ENCODE results near the gene GUCY1A2. TPM values are rescaled to one million over a fixed set of nuclear protein-coding genes. Genes with fewer than 3 reads are reported as not detected.
"Not testable (repeated sequence)": the region's sequence is repeated elsewhere in the genome, so short reads cannot be mapped to it uniquely, and the experiment has no call there.

GUCY1A2 gene
- total RNA-seq, 2 donors from 2014 or later: 0.06 to 0.08 TPM

DNA sequence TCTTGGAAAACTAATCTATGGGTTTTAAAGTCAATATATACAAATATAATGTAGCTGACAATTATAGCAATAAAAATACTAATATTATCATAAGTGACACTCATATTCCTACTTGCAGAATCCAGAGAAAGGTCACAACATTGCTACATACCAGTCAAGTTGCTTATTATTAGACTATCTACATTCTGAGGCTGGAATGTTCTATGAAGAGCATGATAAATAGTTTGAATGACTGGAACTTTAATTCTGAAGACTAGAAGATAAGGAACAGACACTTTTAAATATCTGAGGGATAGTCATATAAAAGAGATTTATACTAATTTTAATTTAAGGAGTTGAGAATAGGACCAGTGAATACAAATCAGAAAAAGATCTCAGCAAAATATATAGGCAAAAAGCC lies 146.0 kb downstream of the GUCY1A2 start:
- Mint-ChIP-seq H3K4me1 (no peaks in the 10 kb centered on the region), H3K27me3 (no peaks in the 10 kb centered on the region), H3K36me3 (ENCODE audit: low read depth) (no peaks in the 10 kb centered on the region), H3K27ac (no peak overlapping the region), H3K9me3 (peaks cover 6% of the 10 kb centered on the region), H3K4me3 (no peak overlapping the region)
- no peak for ATAC-seq (replicated peaks)

DNA sequence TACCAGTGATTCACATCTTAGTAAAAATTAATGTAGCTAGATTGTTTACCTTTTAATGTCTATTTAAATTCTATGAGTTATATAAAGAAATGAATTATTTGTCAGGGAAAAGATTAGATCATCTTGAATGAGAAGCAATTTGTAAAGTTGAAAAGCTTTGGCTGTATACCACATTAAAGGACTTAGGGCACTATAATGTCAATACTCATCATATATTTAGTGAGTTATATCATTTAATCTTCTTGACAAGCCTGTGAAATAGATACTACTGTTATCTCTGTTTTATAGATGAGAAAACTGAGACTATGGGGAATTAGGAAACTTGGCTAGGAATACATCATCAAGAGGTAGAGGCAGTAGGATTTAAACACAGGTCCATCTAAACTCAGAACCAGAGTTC lies 160.1 kb downstream of the GUCY1A2 start:
- peaks cover 13% of the 10 kb centered on the region for H3K9me3 Mint-ChIP-seq
- no peaks in the 10 kb centered on the region for H3K27me3 Mint-ChIP-seq
- ATAC-seq (replicated peaks): no peak
- no peaks in the 10 kb centered on the region for H3K4me1 Mint-ChIP-seq
- no peak overlapping the region for H3K27ac Mint-ChIP-seq
- no peak overlapping the region for H3K4me3 Mint-ChIP-seq
- H3K36me3 Mint-ChIP-seq (ENCODE audit: low read depth): no peaks in the 10 kb centered on the region

DNA sequence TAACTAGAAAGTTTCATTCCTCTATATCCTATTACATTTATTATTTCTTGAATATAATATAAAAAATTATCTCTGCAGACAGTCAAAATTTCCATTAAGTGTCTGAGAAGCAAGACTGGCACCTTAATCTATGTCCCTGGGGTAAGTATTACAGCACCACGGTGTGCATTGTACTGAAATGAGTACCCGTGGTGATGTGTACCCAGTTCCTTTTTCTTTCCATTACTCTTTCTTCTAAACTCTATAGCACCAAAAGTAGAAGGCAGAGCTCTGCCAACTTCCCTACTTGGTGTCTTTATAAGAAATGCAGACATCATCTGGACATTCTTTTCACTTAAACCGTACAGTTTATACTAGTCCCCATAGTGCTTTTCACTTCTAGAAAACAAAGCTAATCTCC lies 161.7 kb downstream of the GUCY1A2 start:
- Mint-ChIP-seq H3K27me3 (no peaks in the 10 kb centered on the region), H3K36me3 (ENCODE audit: low read depth) (no peaks in the 10 kb centered on the region), H3K27ac (no peak overlapping the region), H3K9me3 (peaks cover 13% of the 10 kb centered on the region), H3K4me3 (no peak overlapping the region), H3K4me1 (no peaks in the 10 kb centered on the region)
- no peak for ATAC-seq (replicated peaks)

DNA sequence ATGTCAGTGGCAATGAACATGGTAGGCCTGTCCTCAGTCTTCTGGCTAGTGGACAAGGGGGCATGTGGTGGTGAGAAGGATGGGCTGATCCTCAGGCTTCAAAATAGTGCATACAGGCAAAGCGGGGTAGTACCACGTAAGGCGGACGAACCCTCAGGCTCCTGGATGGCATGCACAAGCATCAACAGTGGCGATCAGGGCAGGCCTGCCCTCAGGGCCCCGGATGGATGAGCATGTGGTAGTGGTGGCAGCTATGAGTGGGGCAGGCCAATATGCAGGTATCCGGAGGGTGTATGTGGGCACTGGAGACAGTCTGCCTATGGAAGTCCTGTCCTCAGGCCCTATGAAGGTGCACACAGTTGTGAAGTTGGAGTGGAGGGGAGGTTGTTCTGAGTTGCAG lies 163.8 kb downstream of the GUCY1A2 start:
- Mint-ChIP-seq H3K9me3 (peaks cover 15% of the 10 kb centered on the region), H3K27ac (no peak overlapping the region), H3K4me3 (no peak overlapping the region), H3K4me1 (no peaks in the 10 kb centered on the region), H3K36me3 (ENCODE audit: low read depth) (no peaks in the 10 kb centered on the region), H3K27me3 (no peaks in the 10 kb centered on the region)
- no peak for ATAC-seq (replicated peaks)

DNA sequence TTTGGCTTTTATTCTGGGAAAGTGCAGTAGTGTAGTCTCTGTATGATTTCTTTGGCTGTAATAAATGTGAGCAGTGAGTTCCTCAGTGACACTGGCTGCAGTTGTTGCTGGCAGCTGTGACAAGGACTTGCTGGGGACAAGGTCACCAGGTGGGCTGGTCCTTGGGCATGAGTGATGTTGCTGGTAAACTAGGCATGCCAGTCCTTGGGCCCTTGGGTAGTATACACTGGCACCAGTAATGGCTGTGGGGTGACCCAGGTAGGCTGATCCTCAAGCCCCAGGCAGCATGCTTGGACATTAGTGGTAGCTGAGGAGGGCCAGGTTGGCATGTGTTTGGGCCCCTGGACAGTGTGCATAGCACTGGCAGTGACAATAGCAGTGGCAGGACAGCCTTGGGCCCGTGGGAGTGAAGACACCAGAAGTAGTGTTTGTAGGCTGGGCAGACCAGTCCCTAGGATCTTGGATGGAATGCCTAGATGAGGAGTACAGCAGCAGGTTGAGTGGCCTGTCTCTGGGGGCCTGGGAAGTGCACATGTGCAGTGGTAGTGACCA lies 164.3 kb downstream of the GUCY1A2 start:
- Mint-ChIP-seq H3K9me3 (peaks cover 15% of the 10 kb centered on the region), H3K36me3 (ENCODE audit: low read depth) (no peaks in the 10 kb centered on the region), H3K4me3 (no peak overlapping the region), H3K27me3 (no peaks in the 10 kb centered on the region), H3K4me1 (no peaks in the 10 kb centered on the region), H3K27ac (no peak overlapping the region)
- ATAC-seq (replicated peaks): no peak

DNA sequence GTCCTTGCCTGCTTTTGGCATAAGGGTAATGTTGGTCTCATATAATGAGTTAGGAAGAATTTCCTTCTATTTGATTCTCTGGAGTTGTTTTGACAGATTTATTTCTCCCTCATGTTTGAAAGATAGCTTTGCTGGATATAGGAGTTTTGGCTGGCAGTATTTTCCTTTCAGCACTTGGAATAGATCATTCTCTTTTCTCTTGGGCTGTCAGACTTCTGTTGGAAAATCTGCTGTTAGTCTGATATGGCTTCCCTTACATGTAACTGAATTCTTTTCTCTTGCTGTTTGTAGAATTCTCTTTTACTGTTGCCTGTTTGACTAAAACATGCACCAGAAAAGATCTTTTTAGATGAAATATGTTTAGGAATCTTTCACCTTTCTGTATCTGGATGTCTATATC lies 165.5 kb downstream of the GUCY1A2 start:
- H3K4me3 Mint-ChIP-seq: no peak overlapping the region
- no peak overlapping the region for H3K27ac Mint-ChIP-seq

DNA sequence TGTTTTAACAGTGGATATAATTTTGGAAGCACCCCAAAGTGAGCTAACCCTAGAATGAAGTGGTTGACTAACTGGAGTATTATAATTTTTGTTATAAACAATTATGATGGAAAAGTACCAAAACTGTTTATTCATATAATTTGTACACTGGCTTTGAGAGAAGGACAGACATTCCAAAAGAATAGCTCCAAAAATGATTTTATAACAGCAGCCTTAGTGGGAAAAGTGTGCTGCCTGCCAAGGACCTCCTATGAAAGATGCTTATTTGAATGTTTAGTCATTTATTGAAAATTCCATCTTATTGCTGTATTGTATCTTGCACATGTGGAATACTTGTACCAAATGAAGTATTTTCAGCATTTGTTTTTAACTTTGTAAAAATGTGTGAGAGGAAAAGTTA lies 169.8 kb downstream of the GUCY1A2 start:
- no peaks in the 10 kb centered on the region for H3K36me3 Mint-ChIP-seq (ENCODE audit: low read depth)
- no peaks in the 10 kb centered on the region for H3K4me1 Mint-ChIP-seq
- no peaks in the 10 kb centered on the region for H3K27me3 Mint-ChIP-seq
- H3K4me3 Mint-ChIP-seq: no peak overlapping the region
- no peak overlapping the region for H3K27ac Mint-ChIP-seq
- H3K9me3 Mint-ChIP-seq: peaks cover 9% of the 10 kb centered on the region
- no peak for ATAC-seq (replicated peaks)

More for the DNA sequence above, 165.5 kb downstream of the GUCY1A2 start:
- Mint-ChIP-seq H3K36me3 (ENCODE audit: low read depth) (no peaks in the 10 kb centered on the region), H3K4me1 (no peaks in the 10 kb centered on the region), H3K9me3 (peaks cover 15% of the 10 kb centered on the region), H3K27me3 (no peaks in the 10 kb centered on the region)
- no peak for ATAC-seq (replicated peaks)

DNA sequence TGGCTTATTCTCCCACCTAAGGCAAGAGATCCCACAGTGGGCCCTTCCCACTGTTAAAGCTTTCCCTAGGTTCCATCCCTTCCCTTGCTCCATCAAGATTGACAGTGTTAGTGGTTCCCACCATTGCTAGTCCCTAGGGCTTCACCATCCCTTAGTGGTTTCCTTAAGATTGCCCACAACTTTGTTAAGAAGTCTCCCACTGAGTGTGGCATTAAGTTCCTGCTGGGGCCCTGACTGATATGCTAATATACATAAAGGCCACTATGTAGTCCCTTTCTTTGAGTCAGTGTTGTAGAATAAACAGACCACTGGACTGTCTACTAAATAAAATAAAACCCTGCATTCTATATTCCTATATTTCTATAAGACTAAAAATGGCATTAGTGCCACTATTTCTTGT lies 176.1 kb downstream of the GUCY1A2 start:
- H3K27ac Mint-ChIP-seq: no peak overlapping the region
- peaks cover 12% of the 10 kb centered on the region for H3K9me3 Mint-ChIP-seq
- H3K27me3 Mint-ChIP-seq: no peaks in the 10 kb centered on the region
- H3K4me1 Mint-ChIP-seq: no peaks in the 10 kb centered on the region
- no peak for ATAC-seq (replicated peaks)
- H3K4me3 Mint-ChIP-seq: no peak overlapping the region
- H3K36me3 Mint-ChIP-seq (ENCODE audit: low read depth): no peaks in the 10 kb centered on the region

DNA sequence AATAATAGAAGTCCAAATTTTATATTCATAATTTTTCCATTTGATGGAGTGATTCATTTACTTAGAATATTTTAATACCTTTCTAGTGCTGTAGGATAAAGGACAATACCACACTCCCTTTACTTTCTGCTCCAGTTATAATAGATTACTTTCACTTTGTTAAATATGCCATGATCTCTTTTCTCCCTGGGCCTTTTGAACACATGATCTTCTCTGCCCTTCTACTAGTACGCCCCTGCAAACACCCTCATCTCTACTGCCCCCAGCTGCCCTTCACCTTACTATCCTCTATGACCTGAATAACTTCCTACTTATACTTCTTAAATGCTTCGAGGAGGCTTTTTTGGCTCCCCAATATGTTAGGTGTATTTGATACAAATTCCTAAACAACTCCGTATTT lies 177.3 kb downstream of the GUCY1A2 start:
- H3K27me3 Mint-ChIP-seq: no peaks in the 10 kb centered on the region
- H3K4me1 Mint-ChIP-seq: no peaks in the 10 kb centered on the region
- H3K36me3 Mint-ChIP-seq (ENCODE audit: low read depth): no peaks in the 10 kb centered on the region
- peaks cover 16% of the 10 kb centered on the region for H3K9me3 Mint-ChIP-seq
- H3K4me3 Mint-ChIP-seq: no peak overlapping the region
- no peak overlapping the region for H3K27ac Mint-ChIP-seq
- no peak for ATAC-seq (replicated peaks)

DNA sequence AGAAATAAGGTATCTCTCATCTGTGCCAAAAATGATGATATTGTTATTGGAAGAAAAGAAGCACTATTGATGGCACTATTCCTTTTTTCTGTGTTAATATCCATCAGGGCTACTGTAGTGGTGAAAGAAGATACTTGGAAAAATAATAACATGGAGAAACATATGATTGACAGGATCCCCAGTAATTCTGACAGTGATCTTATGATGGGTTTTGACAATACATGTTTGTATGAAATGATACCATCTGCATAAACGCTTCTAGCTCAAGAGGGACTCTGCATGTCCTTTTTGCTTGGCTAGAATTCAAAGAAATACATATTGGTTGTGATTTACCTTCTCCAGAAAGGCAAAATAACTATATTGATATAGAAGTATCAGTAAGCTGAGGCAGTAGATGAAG lies 178.1 kb downstream of the GUCY1A2 start:
- Mint-ChIP-seq H3K27ac (no peak overlapping the region), H3K36me3 (ENCODE audit: low read depth) (no peaks in the 10 kb centered on the region), H3K27me3 (no peaks in the 10 kb centered on the region), H3K4me1 (no peaks in the 10 kb centered on the region), H3K9me3 (peaks cover 21% of the 10 kb centered on the region), H3K4me3 (no peak overlapping the region)
- ATAC-seq (replicated peaks): no peak

DNA sequence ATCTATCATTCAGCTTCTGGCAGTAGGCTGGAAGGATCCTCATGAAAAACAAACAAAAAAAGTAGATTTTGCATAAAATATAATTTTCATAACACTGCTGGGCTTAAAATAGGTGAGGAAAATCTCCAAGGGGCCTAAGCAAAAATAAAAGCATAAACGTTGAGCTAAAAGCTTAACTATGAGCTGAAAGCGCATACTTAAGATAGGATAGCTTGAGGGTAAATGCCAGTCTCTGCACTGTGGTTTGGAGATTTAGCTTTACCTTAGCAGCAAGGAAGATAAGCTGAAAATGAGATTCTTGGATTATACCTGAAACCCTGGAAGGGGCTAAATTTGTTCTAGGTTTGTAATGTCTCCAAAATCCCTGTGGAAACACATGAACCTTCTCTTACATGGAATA lies 183.7 kb downstream of the GUCY1A2 start:
- Mint-ChIP-seq H3K4me1 (no peaks in the 10 kb centered on the region), H3K27ac (no peak overlapping the region), H3K36me3 (ENCODE audit: low read depth) (no peaks in the 10 kb centered on the region), H3K27me3 (no peaks in the 10 kb centered on the region), H3K9me3 (peaks cover 22% of the 10 kb centered on the region), H3K4me3 (no peak overlapping the region)
- ATAC-seq (replicated peaks): no peak

DNA sequence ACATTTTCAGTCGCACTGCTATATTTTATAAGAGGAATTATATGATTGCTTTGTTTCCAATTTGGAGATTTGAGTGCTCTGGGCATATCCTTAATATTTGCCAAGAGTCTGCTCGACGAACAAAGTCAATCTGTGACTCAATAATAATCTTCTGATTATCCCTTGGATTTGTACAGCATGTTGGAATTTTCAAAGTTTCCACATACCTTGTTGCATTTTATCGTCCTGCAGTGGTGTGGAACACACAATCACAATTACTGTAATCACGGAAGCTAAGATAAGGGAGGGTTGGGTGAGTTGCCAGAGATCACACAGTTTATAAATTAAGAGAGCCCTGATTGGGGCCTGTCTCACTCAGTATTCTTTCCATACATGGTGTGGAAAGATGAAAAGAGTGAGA lies 189.3 kb downstream of the GUCY1A2 start:
- no peak for ATAC-seq (replicated peaks)
- H3K27me3 Mint-ChIP-seq: no peaks in the 10 kb centered on the region
- H3K36me3 Mint-ChIP-seq (ENCODE audit: low read depth): no peaks in the 10 kb centered on the region
- no peak overlapping the region for H3K27ac Mint-ChIP-seq
- H3K9me3 Mint-ChIP-seq: peaks cover 18% of the 10 kb centered on the region
- H3K4me3 Mint-ChIP-seq: no peak overlapping the region
- no peaks in the 10 kb centered on the region for H3K4me1 Mint-ChIP-seq

DNA sequence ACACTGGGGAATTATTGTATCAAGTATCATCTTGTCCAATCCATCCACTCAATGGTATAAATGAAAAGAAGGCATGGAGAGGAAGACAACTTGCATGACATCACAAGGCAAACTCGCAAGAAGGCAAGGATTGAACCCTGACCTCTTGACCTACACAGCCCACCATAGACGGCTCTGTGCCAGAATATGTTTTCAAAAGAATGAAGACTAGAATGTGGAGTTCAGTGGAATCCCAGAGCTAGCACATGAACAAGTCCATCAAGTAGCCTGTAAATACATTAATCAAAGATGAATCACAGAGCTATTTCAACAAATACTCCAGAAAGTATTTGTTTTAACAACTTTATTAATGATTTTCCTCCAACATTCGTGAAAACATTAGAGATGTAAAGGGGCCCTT lies 189.7 kb downstream of the GUCY1A2 start:
- H3K36me3 Mint-ChIP-seq (ENCODE audit: low read depth): no peaks in the 10 kb centered on the region
- no peak for ATAC-seq (replicated peaks)
- H3K27ac Mint-ChIP-seq: no peak overlapping the region
- H3K27me3 Mint-ChIP-seq: no peaks in the 10 kb centered on the region
- H3K9me3 Mint-ChIP-seq: peaks cover 18% of the 10 kb centered on the region
- no peaks in the 10 kb centered on the region for H3K4me1 Mint-ChIP-seq
- no peak overlapping the region for H3K4me3 Mint-ChIP-seq

DNA sequence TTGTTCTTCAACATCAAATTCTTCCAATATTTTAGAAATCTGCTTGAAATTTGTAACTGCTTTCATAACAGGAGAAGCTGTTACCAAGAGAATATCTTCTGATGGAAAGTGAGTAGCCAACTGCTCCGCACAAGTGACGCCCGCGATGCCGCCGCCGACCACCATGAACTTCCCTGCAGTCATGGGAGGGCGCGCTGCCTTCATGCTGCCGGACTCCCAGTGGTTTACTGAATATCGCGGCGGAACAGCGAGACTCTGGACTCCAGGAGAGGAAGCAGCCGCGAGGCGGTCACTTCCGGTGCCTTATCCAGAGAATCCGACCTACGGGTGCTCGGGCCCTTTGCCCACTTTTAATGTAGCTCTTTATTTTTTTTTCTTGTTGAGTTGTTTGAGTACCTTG lies 190.6 kb downstream of the GUCY1A2 start:
- ATAC-seq (replicated peaks): no peak
- no peaks in the 10 kb centered on the region for H3K36me3 Mint-ChIP-seq (ENCODE audit: low read depth)
- H3K4me3 Mint-ChIP-seq: no peak overlapping the region
- no peaks in the 10 kb centered on the region for H3K4me1 Mint-ChIP-seq
- H3K9me3 Mint-ChIP-seq: peaks cover 18% of the 10 kb centered on the region
- no peaks in the 10 kb centered on the region for H3K27me3 Mint-ChIP-seq
- H3K27ac Mint-ChIP-seq: no peak overlapping the region

DNA sequence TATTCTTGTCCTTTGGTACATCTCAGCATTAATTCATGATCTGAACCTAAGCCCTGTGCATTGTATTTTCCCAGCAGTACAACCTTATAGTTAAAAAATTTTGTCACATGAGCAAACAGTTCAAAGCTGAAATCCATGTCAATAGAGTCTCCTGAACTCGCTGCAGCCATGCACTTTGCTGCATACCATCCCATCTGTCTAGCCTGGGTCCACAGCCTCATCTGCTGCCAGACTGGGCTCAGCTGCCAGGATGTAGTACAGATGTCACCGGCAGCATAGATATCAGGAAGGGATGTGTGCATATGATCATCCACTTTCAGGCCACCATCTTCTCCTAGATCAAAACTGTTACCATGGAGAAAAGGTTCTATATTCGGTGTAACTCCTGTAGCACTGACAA lies 191.7 kb downstream of the GUCY1A2 start:
- H3K27me3 Mint-ChIP-seq; ATAC-seq (replicated peaks); H3K36me3 Mint-ChIP-seq (ENCODE audit: low read depth); H3K4me1 Mint-ChIP-seq; H3K4me3 Mint-ChIP-seq; H3K27ac Mint-ChIP-seq: not testable (repeated sequence)
- peaks cover 17% of the 10 kb centered on the region for H3K9me3 Mint-ChIP-seq

DNA sequence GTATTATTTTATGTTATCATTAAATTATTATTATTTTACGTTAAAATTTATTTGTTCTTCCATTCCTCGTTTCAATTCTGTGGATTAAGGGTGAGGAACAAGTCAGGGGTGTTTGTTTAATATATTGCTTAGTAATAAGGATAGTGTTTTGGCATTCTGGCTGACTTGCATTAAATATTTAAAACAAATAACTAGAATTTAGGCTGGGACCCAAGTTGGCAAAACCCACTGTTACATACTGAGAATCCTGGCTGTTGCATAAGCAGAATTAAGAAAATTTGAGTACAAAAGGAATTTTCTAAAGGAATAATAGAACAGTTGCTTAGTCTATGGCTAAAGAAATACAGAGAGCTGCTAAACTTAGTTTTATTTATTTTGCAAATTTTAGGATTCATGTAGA lies 196.4 kb downstream of the GUCY1A2 start:
- Mint-ChIP-seq H3K36me3 (ENCODE audit: low read depth) (no peaks in the 10 kb centered on the region), H3K9me3 (peaks cover 7% of the 10 kb centered on the region), H3K27me3 (no peaks in the 10 kb centered on the region), H3K27ac (no peak overlapping the region), H3K4me3 (no peak overlapping the region), H3K4me1 (no peaks in the 10 kb centered on the region)
- ATAC-seq (replicated peaks): no peak

All from activated T-helper 17 cell treated with anti-CD3 and anti-CD28 coated beads, Interleukin-2, amount 50 U/mL, for 72 hours (primary cell).